Heart right ventricle (tissue), 16 donors: ENCODE results near the gene WIPF2. TPM values are rescaled to one million over a fixed set of nuclear protein-coding genes. Genes with fewer than 3 reads are reported as not detected.

Experiments
- ATAC-seq, 8 donors: fragments of 200-7000 bp; cut with Tn5 transposase; one replicate each; pipeline ENCODE4 v1.9.1; 2020; ENCODE audit warnings: mild to moderate bottlenecking in 8 of 8, moderate library complexity in 8 of 8, moderate number of reproducible peaks in 1 of 8
- DNase-seq, 2 donors: peaks; one replicate each; pipeline ENCODE4 v3.0.0-alpha.2; 2020
- H3K27ac ChIP-seq, 10 donors: fragments of 200-600 bp; sonication (generic) in 2 of 10; one replicate each; pipeline versions ENCODE4 v1.5.0 to v1.8.0; 2020 to 2022; ENCODE audit warnings: mild to moderate bottlenecking in 3 of 10
- H3K27me3 ChIP-seq, 7 donors: fragments of 200-600 bp; one replicate each; pipeline ENCODE4 v1.8.0; 2021 to 2022; ENCODE audit warnings: mild to moderate bottlenecking in 2 of 7
- H3K36me3 ChIP-seq, 9 donors: fragments of 200-600 bp; sonication (generic) in 1 of 9; one replicate each; pipeline versions ENCODE4 v1.5.0 to v1.8.0; 2020 to 2022; ENCODE audit warnings: mild to moderate bottlenecking in 2 of 9
- H3K4me1 ChIP-seq, 9 donors: fragments of 200-600 bp; sonication (generic) in 1 of 9; one replicate each; pipeline versions ENCODE4 v1.5.0 to v1.8.0; 2020 to 2022; ENCODE audit warnings: mild to moderate bottlenecking in 4 of 9
- H3K4me3 ChIP-seq, 10 donors: fragments of 200-600 bp; sonication (generic) in 2 of 10; one replicate each; pipeline versions ENCODE4 v1.5.0 to v1.8.0; 2020 to 2022; ENCODE audit warnings: mild to moderate bottlenecking in 7 of 10, moderate library complexity in 2 of 10
- H3K9me3 ChIP-seq, 11 donors: fragments of 200-600 bp in 10 of 11; sonication (generic) in 2 of 11; one replicate each; pipeline versions ENCODE4 v1.5.0 to v1.8.0; 2013 to 2022; ENCODE audit warnings: mild to moderate bottlenecking in 2 of 11, control low read depth in 1 of 11, moderate library complexity in 1 of 11
- WGBS, 2 donors: extraction: QIAGEN DNeasy Blood & Tissue Kit; methylation state at CpG; one replicate each; pipeline ENCODE4 v1.1.7; 2013; ENCODE audit warnings: inconsistent platforms in 1 of 2; 5-methylcytosine and 5-hydroxymethylcytosine counted together
- intact Hi-C, 10 donors: fragments of 100-400 bp; cut with DNase I; formaldehyde crosslinking; loops; one replicate each; pipeline versions ENCODE4 v1.11.1 to v1.14.2; 2022
- polyA plus RNA-seq, 2 donors: library from polyadenylated mRNA; stranded (reverse); fragments of 200-250 nt; gene quantifications; one replicate each; pipeline ENCODE4 v1.2.3, GENCODE V29; 2013
- total RNA-seq, 10 donors: library from RNA; stranded (reverse); fragmentation: NEBNext Ultra II Directional in 3 of 10; extraction: Animal tissue kit (Norgen Biotek cat#: 25700) in 3 of 10; gene quantifications; one replicate each; pipeline versions ENCODE4 v1.2.1 to v1.2.4, GENCODE V29; 2021 to 2023
- TF ChIP-seq, protein P1 (sequence below), 9 donors: fragments of 200-600 bp; sonication (generic) in 2 of 9; IDR thresholded peaks; one replicate each; pipeline versions ENCODE4 v1.5.0 to v1.8.0; 2021 to 2022; ENCODE audit warnings: antibody characterized with exemption in 9 of 9, mild to moderate bottlenecking in 5 of 9, moderate library complexity in 1 of 9
- donor health status: Arrhythmogenic right ventricular cardiomyopathy.
- donor health status: ischemic (EF 13 %, LVEDD 7.1; RV severe dilation, severe dysfunction).
- donor health status: healthy with polysubstance abuse.
- donor health status: DM: no; HTN: yes; CAD: no.
- donor health status: DM: no; HTN: no; CAD: no.
- donor health status: ischemic (EF 25% LVEDD 6.9; RV normal size, moderate dysfunction).
- donor health status: ischemic (EF 25% LVEDD 5.7; RV mildly dilated, moderate dysfunction).
- donor health status: healthy.
- donor health status: DM: yes; HTN: yes; CAD: no.
- donor health status: Ischemic cardiomyopathy.
- donor health status: ischemic (EF 35%, LVEDD 5.7; RV mildly dilated, moderate dysfunction).
- donor health status: nonischemic (EF 11% LVEDD 7.7; RV severe dilation, severe dysfunction).
- donor health status: DM: yes; HTN: yes; CAD: no.
- donor health status: PGD.
- donor health status: ischemic (EF 29% LVEDD 5.4; RV normal size, mild dysfunction).
- donor health status: nonischemic (EF 23%, LVEDD 6.1; RV moderate dilation, normal function).

The WIPF2 gene
- total and polyA plus RNA-seq, 12 donors = 5.1 to 16.0 (median 12.5) TPM

DNA sequence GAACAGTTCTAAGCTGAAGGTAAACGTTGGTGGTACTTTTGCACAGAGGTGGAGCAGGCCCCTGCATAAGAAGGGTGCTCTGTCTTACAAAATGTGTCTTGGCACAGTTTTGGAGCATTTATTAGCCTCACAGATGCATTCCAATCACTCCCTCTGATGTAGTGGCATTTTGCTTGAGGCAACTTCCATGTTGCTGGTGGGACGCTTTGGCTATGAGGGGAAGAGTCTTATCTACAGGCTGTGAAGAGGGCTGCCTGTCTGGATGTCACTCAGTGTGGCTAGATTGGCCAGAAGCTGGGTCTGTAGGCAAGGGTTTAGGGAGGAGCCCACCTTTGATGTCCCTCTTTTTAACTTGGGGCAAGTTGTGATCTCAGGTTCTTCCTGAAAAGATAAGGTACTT lies 87.3 kb downstream of the WIPF2 start:
- Histone ChIP-seq H3K27me3 (no peaks in the 10 kb centered on the region), H3K36me3 (peaks cover 0 to 12% (median 0%) of the 10 kb centered on the region in 9 donors), H3K4me1 (peaks cover 28 to 81% (median 64%) of the 10 kb centered on the region in 9 donors), H3K27ac (peak overlapping the region in 5 of 10 donors; percentile 50 to 98 (median 70)), H3K9me3 (no peaks in the 10 kb centered on the region), H3K4me3 (no peak overlapping the region)
- TF ChIP-seq, protein P1, sequence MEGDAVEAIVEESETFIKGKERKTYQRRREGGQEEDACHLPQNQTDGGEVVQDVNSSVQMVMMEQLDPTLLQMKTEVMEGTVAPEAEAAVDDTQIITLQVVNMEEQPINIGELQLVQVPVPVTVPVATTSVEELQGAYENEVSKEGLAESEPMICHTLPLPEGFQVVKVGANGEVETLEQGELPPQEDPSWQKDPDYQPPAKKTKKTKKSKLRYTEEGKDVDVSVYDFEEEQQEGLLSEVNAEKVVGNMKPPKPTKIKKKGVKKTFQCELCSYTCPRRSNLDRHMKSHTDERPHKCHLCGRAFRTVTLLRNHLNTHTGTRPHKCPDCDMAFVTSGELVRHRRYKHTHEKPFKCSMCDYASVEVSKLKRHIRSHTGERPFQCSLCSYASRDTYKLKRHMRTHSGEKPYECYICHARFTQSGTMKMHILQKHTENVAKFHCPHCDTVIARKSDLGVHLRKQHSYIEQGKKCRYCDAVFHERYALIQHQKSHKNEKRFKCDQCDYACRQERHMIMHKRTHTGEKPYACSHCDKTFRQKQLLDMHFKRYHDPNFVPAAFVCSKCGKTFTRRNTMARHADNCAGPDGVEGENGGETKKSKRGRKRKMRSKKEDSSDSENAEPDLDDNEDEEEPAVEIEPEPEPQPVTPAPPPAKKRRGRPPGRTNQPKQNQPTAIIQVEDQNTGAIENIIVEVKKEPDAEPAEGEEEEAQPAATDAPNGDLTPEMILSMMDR (IDR thresholded peaks at IDR 0.05) = no peak
- intact Hi-C loops = loop anchor here in 6 of 10 donors (5.0 to 10.0 kb wide), 5 partner anchors 108 to 258 kb away; partner anchors contain the start of genes TOP2A (in 3 of the 6) and CCR7 (in 1 of the 6)
- DNase-seq (no peak), ATAC-seq (no peak)
- WGBS, 2 donors = 64 to 65% methylated on average over 2 of the region's 2 CpGs

GRCh38 chr17:40307001-40307730 lies 88.1 kb downstream of the WIPF2 start:
- WGBS, 2 donors = 72 to 78% methylated on average over 10 of the region's 10 CpGs
- intact Hi-C loops = loop anchor here in 6 of 10 donors (5.0 to 10.0 kb wide), 5 partner anchors 108 to 258 kb away; partner anchors contain the start of genes TOP2A (in 3 of the 6) and CCR7 (in 1 of the 6)

GRCh38 chr17:40307740-40308239 lies 88.7 kb downstream of the WIPF2 start:
- TF ChIP-seq, protein P1 (IDR thresholded peaks at IDR 0.05) = no peak
- no peak for ATAC-seq

More at GRCh38 chr17:40307001-40307730, 88.1 kb downstream of the WIPF2 start:
- Histone ChIP-seq H3K27me3 (no peaks in the 10 kb centered on the region), H3K9me3 (no peaks in the 10 kb centered on the region), H3K4me1 (peaks cover 35 to 89% (median 72%) of the 10 kb centered on the region in 9 donors), H3K27ac (peak overlapping the region in 9 of 10 donors; percentile 25 to 98 (median 52)), H3K36me3 (peaks cover 0 to 4% (median 0%) of the 10 kb centered on the region in 9 donors), H3K4me3 (no peak overlapping the region)
- ATAC-seq (no peak), DNase-seq (no peak)
- TF ChIP-seq, protein P1 (IDR thresholded peaks at IDR 0.05) = no peak

More at GRCh38 chr17:40307740-40308239, 88.7 kb downstream of the WIPF2 start:
- Histone ChIP-seq H3K27ac (peak overlapping the region in 9 of 10 donors; percentile 25 to 98 (median 52)), H3K36me3 (no peaks in the 10 kb centered on the region), H3K9me3 (no peaks in the 10 kb centered on the region), H3K27me3 (no peaks in the 10 kb centered on the region), H3K4me3 (no peak overlapping the region), H3K4me1 (peaks cover 41 to 93% (median 78%) of the 10 kb centered on the region in 9 donors)
- 38 to 50% methylated on average over 3 of the region's 3 CpGs for WGBS, 2 donors
- intact Hi-C loops = loop anchor here in 6 of 10 donors (2.0 to 10.0 kb wide), 6 partner anchors 41 to 257 kb away; partner anchors contain the start of genes TOP2A (in 3 of the 6) and CCR7 (in 1 of the 6)
- DNase-seq = no peak
